ENCODE measurements around the gene PRKG1. TPM values are rescaled to one million over a fixed set of nuclear protein-coding genes. Genes with fewer than 3 reads are reported as not detected.

The PRKG1 gene
- total RNA-seq, 1 donor from 2014 or later: 17.9 TPM

DNA sequence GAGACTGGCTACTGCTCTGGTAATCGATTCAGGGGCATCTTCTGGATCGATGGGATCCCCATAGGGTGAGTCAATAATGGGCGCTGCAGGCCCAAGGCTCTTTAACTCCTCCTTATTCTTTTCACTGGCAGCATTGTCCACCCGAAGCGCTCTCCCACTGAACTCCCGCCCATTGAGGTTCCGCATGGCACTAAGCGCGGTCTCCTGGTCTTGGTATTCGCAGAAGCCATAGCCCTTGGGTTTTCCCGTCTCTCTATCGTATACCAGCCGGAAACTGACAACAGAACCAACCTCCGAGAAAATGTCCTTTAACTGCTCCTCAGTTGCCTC is 624.8 kb downstream of the PRKG1 start:
- Histone ChIP-seq H3K36me3 (no peaks in the 10 kb centered on the region), H3K4me1 (peaks cover 34% of the 10 kb centered on the region), H3K4me3 (peak overlapping the region; percentile 69 to 76), H3K27me3 (no peaks in the 10 kb centered on the region), H3K9me3 (no peaks in the 10 kb centered on the region), H3K27ac (peak overlapping the region; percentile 93)
- no peak for DNase-seq (ENCODE audit: extremely low spot score in 2 of 2)
- intact Hi-C loops (cut with DNase I): no loop called here
- TF ChIP-seq POLR2AphosphoS5 (IDR thresholded peaks at IDR 0.05; ENCODE audit: insufficient read depth in 1 of 2, low read depth in 1 of 2) (no peak), POLR2A (IDR thresholded peaks at IDR 0.05) (no peak)
- TF ChIP-seq, protein P1, sequence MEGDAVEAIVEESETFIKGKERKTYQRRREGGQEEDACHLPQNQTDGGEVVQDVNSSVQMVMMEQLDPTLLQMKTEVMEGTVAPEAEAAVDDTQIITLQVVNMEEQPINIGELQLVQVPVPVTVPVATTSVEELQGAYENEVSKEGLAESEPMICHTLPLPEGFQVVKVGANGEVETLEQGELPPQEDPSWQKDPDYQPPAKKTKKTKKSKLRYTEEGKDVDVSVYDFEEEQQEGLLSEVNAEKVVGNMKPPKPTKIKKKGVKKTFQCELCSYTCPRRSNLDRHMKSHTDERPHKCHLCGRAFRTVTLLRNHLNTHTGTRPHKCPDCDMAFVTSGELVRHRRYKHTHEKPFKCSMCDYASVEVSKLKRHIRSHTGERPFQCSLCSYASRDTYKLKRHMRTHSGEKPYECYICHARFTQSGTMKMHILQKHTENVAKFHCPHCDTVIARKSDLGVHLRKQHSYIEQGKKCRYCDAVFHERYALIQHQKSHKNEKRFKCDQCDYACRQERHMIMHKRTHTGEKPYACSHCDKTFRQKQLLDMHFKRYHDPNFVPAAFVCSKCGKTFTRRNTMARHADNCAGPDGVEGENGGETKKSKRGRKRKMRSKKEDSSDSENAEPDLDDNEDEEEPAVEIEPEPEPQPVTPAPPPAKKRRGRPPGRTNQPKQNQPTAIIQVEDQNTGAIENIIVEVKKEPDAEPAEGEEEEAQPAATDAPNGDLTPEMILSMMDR (IDR thresholded peaks at IDR 0.05): no peak

DNA sequence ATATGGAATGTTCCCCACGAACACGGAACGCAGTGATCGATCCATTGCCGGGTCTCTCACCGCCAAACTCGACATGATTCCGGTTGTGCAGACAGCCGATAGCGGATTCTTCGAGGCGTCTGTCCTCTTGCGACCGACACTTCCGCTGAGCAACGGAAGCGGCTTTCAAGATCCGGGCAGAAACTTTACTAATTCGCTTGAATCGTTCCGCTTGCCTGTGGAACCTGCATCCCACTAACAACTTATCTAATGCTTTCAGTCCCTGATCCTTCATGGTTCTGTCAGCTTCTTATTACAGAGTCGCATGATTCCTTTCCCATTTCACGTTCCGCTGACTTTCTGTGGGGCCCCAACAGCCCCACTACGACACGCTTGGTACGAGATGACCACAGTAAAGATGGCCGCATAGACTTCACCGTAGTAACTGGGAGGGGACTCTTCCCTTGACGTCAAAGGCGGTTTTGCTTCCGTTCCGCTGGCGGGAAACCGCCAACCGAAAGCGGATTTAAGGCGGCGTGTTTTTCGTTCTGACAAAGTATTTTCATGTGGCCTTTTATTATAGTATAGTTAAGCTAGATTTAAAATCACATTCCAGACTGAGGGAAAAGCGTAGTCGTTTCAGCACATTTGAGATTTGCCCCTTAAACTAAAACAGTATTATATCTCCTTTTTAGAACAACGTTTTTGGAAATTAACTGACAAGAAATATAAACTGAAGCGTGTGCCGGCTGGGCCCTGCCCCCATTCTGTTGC is 625.4 kb downstream of the PRKG1 start, which contains the start of gene CSTF2T:
Gene CSTF2T (minus strand): TSS at position 121 of the 753 bp plus-strand sequence. CDS start 46 bp downstream, at position 75.
- H3K27ac ChIP-seq: peak within 1 kb of the TSS; percentile 93
- no peaks in the 10 kb centered on the region for H3K9me3 ChIP-seq
- peak within 1 kb of the TSS; percentile 69 to 76 for H3K4me3 ChIP-seq
- TF ChIP-seq, protein P1 (IDR thresholded peaks at IDR 0.05): no peak
- TF ChIP-seq POLR2AphosphoS5 (IDR thresholded peaks at IDR 0.05; ENCODE audit: insufficient read depth in 1 of 2, low read depth in 1 of 2) (peak; percentile 81 to 95), POLR2A (IDR thresholded peaks at IDR 0.05) (peak in 1 of 2 donors; percentile 44)
- no peaks in the 10 kb centered on the region for H3K36me3 ChIP-seq
- H3K27me3 ChIP-seq: no peaks in the 10 kb centered on the region
- DNase-seq (ENCODE audit: extremely low spot score in 2 of 2): peak in 1 of 2 donors; percentile 95
- intact Hi-C loops (cut with DNase I): no loop called here
- peaks cover 34% of the 10 kb centered on the region for H3K4me1 ChIP-seq

DNA sequence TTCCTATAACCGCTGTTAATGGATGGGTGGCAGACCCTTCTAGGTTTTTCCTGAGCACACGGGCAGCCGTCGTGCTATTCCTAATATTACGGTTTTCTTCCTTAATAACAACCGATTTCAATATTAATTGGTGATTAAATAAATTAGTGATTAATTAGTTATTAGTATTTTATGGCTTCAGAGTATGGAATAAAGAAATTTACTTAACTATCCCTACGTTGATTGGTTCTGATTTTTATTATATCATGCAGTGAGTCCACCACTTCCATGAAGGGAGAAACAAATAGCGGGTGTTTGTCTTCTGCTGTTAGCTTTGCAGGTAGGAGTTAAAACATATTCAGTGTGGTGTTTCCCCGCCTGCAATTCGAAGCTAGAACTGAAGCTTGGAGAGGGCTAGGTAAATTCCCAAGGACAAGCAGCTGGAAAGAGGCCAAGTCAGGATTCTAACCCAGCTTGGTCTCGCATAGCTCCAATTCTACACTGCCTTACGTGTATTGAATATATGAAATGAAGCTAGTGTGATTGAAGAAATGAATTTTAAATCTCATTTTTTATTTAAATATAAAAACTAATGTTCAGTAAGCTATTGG is 626.0 kb downstream of the PRKG1 start:
- Histone ChIP-seq H3K9me3 (no peaks in the 10 kb centered on the region), H3K36me3 (no peaks in the 10 kb centered on the region), H3K4me3 (peak overlapping the region; percentile 69 to 76), H3K27me3 (no peaks in the 10 kb centered on the region), H3K27ac (peak overlapping the region; percentile 93), H3K4me1 (peaks cover 34% of the 10 kb centered on the region)
- intact Hi-C loops (cut with DNase I): no loop called here
- TF ChIP-seq POLR2A (IDR thresholded peaks at IDR 0.05) (no peak), POLR2AphosphoS5 (IDR thresholded peaks at IDR 0.05; ENCODE audit: insufficient read depth in 1 of 2, low read depth in 1 of 2) (no peak)
- TF ChIP-seq, protein P1 (IDR thresholded peaks at IDR 0.05): no peak
- DNase-seq (ENCODE audit: extremely low spot score in 2 of 2): no peak

DNA sequence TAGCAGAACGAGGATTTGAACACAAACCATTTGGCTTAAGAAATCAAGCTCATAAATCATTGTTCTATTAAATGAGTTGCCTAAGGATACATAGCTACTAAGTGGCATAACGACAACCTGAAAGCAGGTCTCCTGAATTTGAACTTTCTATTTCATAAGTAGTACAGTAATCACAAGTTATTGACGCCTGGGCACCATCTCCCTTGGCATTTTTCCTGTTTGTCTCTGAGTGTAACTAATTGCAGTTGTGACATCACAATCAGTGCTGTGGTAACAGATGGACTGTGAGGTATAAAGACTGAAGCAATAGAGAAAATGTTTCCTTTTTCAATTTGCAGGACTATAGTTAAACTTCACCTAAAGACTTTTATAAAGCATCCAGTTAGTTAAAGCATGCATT is 631.5 kb downstream of the PRKG1 start:
- TF ChIP-seq POLR2A (IDR thresholded peaks at IDR 0.05) (no peak), POLR2AphosphoS5 (IDR thresholded peaks at IDR 0.05; ENCODE audit: insufficient read depth in 1 of 2, low read depth in 1 of 2) (no peak)
- TF ChIP-seq, protein P1 (IDR thresholded peaks at IDR 0.05): no peak
- H3K27ac ChIP-seq: no peak overlapping the region
- DNase-seq (ENCODE audit: extremely low spot score in 2 of 2): no peak
- no peak overlapping the region for H3K4me3 ChIP-seq
- H3K4me1 ChIP-seq: peaks cover 6% of the 10 kb centered on the region
- no peaks in the 10 kb centered on the region for H3K36me3 ChIP-seq
- intact Hi-C loops (cut with DNase I): no loop called here
- H3K9me3 ChIP-seq: no peaks in the 10 kb centered on the region
- no peaks in the 10 kb centered on the region for H3K27me3 ChIP-seq

DNA sequence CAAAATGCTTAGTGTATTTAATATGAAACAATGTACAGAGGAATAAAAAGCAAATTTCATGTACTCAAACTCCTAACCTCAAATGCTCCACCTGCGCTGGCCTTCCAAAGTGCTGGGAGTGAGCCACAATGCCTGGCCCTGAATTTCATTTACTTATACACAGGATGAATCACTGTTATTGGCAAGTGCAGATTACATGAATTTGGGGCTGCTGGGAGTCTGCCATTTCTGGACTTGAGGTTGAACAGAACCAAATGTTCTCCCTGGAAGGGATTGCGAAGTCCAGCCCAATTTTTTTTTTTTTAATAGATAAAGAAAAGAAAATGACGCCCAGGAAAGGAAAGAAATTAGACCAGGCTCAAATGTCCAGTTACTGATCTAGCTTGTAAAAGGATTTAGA is 631.9 kb downstream of the PRKG1 start:
- Histone ChIP-seq H3K4me3 (no peak overlapping the region), H3K9me3 (no peaks in the 10 kb centered on the region), H3K27me3 (no peaks in the 10 kb centered on the region), H3K4me1 (peaks cover 6% of the 10 kb centered on the region), H3K36me3 (no peaks in the 10 kb centered on the region), H3K27ac (no peak overlapping the region)
- intact Hi-C loops (cut with DNase I): no loop called here
- peak in 1 of 2 donors; percentile 15 for TF ChIP-seq POLR2AphosphoS5 (IDR thresholded peaks at IDR 0.05; ENCODE audit: insufficient read depth in 1 of 2, low read depth in 1 of 2)
- no peak for TF ChIP-seq POLR2A (IDR thresholded peaks at IDR 0.05)
- DNase-seq (ENCODE audit: extremely low spot score in 2 of 2): no peak
